GM19438 (cell line): ENCODE measurements around the gene FSIP1.

Experiments used
- ATAC-seq: cut with Tn5 transposase; IDR thresholded peaks from one replicate; pipeline ENCODE4 v1.9.1; 2021; ENCODE audit warnings: low read depth; ENCODE audit not compliant: unreplicated experiment

The FSIP1 gene

GRCh38 chr15:39586387-39587095 lies 196.1 kb downstream of the FSIP1 start:
- no peak for ATAC-seq

GRCh38 chr15:39585871-39586301 lies 196.8 kb downstream of the FSIP1 start:
- no peak for ATAC-seq

- no peak for ATAC-seq
Observed at GRCh38 chr15:39585389-39585841, 197.2 kb downstream of the FSIP1 start.

GRCh38 chr15:39584662-39585388 lies 197.8 kb downstream of the FSIP1 start:
- ATAC-seq = no peak

GRCh38 chr15:39584266-39584659 lies 198.4 kb downstream of the FSIP1 start:
- ATAC-seq = no peak

- ATAC-seq = no peak
Observed at GRCh38 chr15:39583596-39584265, 198.9 kb downstream of the FSIP1 start.

- no peak for ATAC-seq
Observed at GRCh38 chr15:39582977-39583595, 199.6 kb downstream of the FSIP1 start.

- ATAC-seq = no peak
Observed at GRCh38 chr15:39582286-39582976, 200.2 kb downstream of the FSIP1 start.

- no peak for ATAC-seq
Observed at GRCh38 chr15:39581793-39582285, 200.8 kb downstream of the FSIP1 start.

- no peak for ATAC-seq
Observed at GRCh38 chr15:39581242-39581792, 201.3 kb downstream of the FSIP1 start.

- ATAC-seq = no peak
Observed at GRCh38 chr15:39580485-39581241, 202.0 kb downstream of the FSIP1 start, which contains the start of gene THBS1. THBS1 (plus strand) TSS chr15:39581079; CDS start chr15:39581858, 779 bp downstream.

- no peak for ATAC-seq
Observed at GRCh38 chr15:39580117-39580484, 202.5 kb downstream of the FSIP1 start.

- ATAC-seq = no peak
Observed at GRCh38 chr15:39579487-39580116, 203.0 kb downstream of the FSIP1 start.

- ATAC-seq = no peak
Observed at GRCh38 chr15:39578851-39579486, 203.7 kb downstream of the FSIP1 start.

GRCh38 chr15:39575180-39575579 lies 207.5 kb downstream of the FSIP1 start:
- no peak for ATAC-seq

- no peak for ATAC-seq
Observed at GRCh38 chr15:39574427-39574826, 208.2 kb downstream of the FSIP1 start.

GRCh38 chr15:39573844-39574243 lies 208.8 kb downstream of the FSIP1 start:
- no peak for ATAC-seq

GRCh38 chr15:39573287-39573686 lies 209.4 kb downstream of the FSIP1 start:
- no peak for ATAC-seq
